ENCODE results near the gene ETV2. TPM values are rescaled to one million over a fixed set of nuclear protein-coding genes. Genes with fewer than 3 reads are reported as not detected.
"Not testable (repeated sequence)": the region's sequence is repeated elsewhere in the genome, so short reads cannot be mapped to it uniquely, and the experiment has no call there.

Gene ETV2
- polyA plus RNA-seq, 4 donors: 1.7 to 3.3 (median 2.3) TPM

- not testable (repeated sequence) for DNase-seq (ENCODE audit: low read depth in 4 of 4, low spot score in 3 of 4)
These were observed 13.3 kb downstream of the ETV2 start for GRCh38 chr19:35654828-35655227.

DNA sequence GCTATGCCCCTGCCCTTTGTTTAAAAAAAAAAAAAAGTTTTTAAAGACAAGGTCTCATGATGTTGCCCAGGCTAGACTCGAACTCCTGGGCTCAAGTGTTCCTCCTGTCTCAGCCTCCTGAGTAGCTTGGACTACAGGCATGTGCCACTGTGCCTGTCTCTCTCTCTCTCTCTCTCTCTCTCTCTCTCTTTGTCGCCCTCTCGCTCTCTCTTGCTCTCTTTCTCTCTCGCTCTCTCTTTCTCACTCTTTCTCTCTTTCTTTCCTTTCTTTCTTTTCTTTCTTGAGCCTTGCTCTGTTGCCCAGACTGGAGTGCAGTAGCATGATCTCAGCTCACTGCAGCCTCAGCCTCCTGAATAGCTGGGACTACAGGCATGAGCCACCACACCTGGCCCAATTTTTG lies 14.1 kb downstream of the ETV2 start:
- DNase-seq (ENCODE audit: low read depth in 4 of 4, low spot score in 3 of 4): no peak

DNA sequence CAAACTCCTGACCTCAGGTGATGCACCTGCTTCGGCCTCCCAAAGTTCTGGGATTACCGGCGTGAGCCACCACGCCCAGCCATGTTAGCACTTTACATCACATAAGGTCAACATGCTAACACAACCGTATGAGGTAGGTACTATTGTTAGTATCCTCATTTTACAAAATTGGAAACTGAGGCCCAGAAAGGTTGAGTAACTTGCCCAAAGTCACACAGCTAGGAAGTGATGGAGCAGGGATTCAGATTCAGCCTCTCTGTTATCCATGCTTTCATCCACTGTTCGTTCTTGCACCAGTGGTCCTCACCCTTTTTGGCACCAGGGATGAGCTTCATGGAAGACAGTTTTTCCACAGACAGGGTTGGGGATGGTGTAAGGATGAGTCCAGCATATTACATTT lies 15.2 kb downstream of the ETV2 start:
- no peak for DNase-seq (ENCODE audit: low read depth in 4 of 4, low spot score in 3 of 4)

DNA sequence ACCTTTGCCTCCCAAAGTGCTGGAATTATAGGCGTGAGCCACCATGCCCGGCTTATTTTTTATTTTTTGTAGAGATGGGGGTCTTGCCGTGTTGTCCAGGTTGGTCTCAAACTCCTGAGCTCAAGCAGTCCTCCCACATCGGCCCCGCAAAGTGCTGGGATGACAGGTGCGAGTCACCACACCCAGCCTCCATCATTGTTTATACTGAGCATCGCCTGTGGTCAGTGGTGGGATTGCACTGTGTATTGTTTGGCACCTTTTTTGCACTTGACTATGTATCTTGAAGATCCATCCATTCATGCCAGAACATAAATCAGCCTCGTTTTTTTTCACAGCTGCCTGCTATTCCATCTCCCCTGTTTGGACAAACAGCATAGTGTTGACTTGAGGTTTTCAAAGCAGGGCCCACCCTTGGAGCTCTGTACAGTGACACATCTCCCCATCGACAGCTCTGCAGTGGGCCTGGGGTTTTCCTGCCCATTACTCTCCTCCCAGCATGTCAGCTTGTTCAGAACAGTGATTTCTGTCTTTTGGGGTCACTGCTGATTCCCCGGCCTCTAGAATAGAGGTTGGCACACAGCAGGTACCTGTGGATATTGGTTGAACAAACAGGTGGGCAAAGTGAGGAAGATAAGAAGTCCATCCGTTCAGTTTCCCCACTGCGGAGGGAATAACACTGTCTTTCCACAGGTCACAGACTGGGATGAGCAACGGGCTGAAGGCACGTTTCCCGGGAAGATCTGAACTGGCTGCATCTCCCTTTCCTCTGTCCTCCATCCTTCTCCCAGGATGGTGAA lies 16.6 kb downstream of the ETV2 start:
- no peak for DNase-seq (ENCODE audit: low read depth in 4 of 4, low spot score in 3 of 4)

- no peak for DNase-seq (ENCODE audit: low read depth in 4 of 4, low spot score in 3 of 4)
These were observed 20.4 kb downstream of the ETV2 start for GRCh38 chr19:35661995-35662340.

- DNase-seq (ENCODE audit: low read depth in 4 of 4, low spot score in 3 of 4): no peak
These were observed 22.4 kb downstream of the ETV2 start for GRCh38 chr19:35663981-35664380.

- DNase-seq (ENCODE audit: low read depth in 4 of 4, low spot score in 3 of 4): no peak
These were observed 23.6 kb downstream of the ETV2 start for GRCh38 chr19:35665157-35665556.

DNA sequence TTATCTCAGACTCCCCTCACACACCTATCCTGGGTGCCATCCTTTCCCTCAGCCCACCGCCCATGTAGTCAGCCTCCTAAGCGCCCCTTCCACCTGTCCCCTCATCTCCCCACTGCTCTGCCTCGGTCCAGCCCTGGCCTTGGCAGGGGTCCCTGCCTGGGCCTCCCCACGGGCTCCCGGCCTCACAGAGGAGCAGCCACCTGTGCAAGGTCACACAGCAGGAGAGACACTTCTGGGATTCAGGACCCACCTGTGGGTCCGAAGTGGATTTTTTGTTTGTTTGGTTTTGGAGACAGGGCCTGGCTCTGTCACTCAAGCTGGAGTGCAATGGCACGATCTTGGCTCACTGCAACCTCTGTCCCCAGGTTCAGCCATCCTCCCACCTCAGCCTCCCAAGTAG lies 24.1 kb downstream of the ETV2 start:
- no peak for DNase-seq (ENCODE audit: low read depth in 4 of 4, low spot score in 3 of 4)

GRCh38 chr19:35666251-35666913 lies 24.8 kb downstream of the ETV2 start, which contains the start of gene UPK1A:
UPK1A (plus strand) TSS chr19:35666517; CDS start chr19:35666813, 296 bp downstream.
- no peak for DNase-seq (ENCODE audit: low read depth in 4 of 4, low spot score in 3 of 4)

DNA sequence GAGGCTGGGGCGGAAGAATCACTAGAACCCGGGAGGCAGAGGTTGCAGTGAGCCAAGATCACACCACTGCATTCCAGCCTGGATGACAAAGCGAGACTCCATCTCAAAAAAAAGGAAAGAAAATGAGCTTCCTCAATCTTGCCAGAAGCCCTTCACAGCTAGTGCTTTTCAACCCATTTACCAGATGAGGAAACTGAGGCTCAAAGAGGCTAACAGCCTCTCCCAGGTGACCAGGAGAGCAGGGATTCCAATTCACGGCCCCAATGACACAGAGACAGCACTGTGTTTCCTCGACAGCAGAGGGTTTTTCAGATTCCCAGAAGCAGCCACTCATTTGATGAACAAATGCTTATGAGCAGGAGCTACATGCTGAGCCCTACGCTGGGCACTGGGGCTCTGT lies 28.0 kb downstream of the ETV2 start:
- DNase-seq (ENCODE audit: low read depth in 4 of 4, low spot score in 3 of 4): no peak

GRCh38 chr19:35669974-35670373 lies 28.4 kb downstream of the ETV2 start:
- no peak for DNase-seq (ENCODE audit: low read depth in 4 of 4, low spot score in 3 of 4)

DNA sequence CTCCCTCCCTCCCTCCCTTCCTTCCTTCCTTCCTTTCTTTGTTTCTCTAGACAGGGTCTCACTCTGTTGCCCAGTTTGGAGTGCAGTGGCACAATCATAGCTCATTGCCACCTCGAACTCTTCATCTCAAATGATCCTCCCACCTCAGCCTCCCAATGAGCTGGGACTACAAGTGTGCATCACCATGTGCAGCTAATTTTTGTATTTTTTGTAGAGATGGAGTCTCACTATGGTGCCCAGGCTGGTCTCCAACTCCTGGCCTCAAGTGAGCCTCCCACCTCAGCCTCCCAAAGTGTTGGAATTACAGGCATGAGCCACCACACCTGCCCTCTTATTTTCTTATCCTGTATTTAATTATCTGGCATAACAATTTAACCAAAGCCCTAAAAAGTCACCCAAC lies 29.1 kb downstream of the ETV2 start:
- DNase-seq (ENCODE audit: low read depth in 4 of 4, low spot score in 3 of 4): no peak

DNA sequence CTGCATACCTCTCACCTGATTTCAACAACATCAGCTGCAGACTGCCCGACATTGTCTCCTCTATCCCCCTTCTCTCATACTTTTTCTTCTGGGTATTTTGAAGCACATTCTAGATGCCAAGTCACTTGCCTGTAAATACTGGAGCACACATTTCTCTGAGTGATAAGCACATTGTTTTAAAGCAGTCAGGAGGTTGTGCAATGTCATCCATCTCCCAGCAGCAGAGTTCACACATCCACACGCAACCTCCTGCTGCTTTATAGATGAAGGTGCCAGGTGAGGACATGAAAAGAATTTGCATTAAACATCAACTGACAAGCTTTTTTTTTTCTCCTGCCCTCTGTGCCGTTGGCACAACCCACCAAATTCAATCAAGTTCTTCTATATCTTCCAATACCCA lies 30.3 kb downstream of the ETV2 start:
- no peak for DNase-seq (ENCODE audit: low read depth in 4 of 4, low spot score in 3 of 4)

DNA sequence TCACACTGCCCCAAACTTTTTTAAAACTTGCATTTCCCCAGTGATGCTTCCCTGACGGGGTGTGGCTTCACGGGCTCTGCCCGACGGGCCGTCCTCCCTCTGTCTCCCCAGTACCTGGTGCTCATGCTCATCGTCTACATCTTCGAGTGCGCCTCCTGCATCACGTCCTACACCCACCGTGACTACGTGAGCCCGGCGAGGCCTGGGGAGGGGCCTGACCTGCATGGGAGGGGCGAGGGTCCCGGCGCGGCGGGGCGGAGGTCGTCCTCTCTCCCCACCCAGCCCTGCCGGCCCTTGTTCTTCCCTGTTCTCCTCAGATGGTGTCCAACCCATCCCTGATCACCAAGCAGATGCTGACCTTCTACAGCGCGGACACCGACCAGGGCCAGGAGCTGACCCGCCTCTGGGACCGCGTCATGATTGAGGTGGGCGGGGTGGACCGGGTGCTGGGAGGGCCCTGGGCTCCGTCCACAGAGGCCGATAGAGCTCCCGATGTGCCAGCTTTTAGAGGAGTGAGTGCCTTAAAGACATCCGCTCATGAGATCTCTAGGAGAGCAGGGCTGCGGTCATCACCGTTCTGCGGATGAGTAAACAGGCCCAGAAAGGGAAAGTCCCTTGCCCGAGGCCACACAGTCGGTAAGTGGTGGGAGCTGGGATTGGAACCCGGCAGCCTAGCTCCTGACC lies 31.7 kb downstream of the ETV2 start:
- DNase-seq (ENCODE audit: low read depth in 4 of 4, low spot score in 3 of 4): no peak

- no peak for DNase-seq (ENCODE audit: low read depth in 4 of 4, low spot score in 3 of 4)
These were observed 34.1 kb downstream of the ETV2 start for GRCh38 chr19:35675589-35676140.

DNA sequence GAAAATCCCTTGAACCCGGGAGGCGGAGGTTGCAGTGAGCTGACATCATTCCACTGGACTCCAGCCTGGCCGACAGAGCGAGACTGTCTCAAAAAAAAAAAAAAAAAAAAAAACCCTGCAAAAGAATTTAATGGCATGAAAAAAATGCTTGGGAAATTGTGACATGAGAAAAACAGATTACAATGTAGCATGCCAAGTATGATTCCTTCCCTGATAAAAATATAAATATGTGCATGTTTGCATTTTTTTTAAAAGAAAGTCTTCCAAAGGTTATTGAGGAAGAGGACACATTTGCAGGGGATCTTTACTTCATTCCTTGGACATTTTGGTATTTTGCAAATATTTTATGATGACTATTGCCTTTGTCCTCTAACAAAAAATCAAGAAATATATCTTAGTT lies 48.3 kb downstream of the ETV2 start:
- DNase-seq (ENCODE audit: low read depth in 4 of 4, low spot score in 3 of 4): no peak

- DNase-seq (ENCODE audit: low read depth in 4 of 4, low spot score in 3 of 4): not testable (repeated sequence)
These were observed 49.6 kb downstream of the ETV2 start for GRCh38 chr19:35691106-35691505.

- no peak for DNase-seq (ENCODE audit: low read depth in 4 of 4, low spot score in 3 of 4)
These were observed 50.5 kb downstream of the ETV2 start for GRCh38 chr19:35692010-35692409.

- no peak for DNase-seq (ENCODE audit: low read depth in 4 of 4, low spot score in 3 of 4)
These were observed 51.9 kb downstream of the ETV2 start for GRCh38 chr19:35693422-35693821.

- peak; percentile 64 to 76 (median 71) for DNase-seq (ENCODE audit: low read depth in 4 of 4, low spot score in 3 of 4)
These were observed 52.5 kb downstream of the ETV2 start for GRCh38 chr19:35693835-35694599.
